ENCODE measurements around the gene AGPAT4. TPM values are rescaled to one million over a fixed set of nuclear protein-coding genes. Genes with fewer than 3 reads are reported as not detected.

Gene AGPAT4
- polyA plus RNA-seq, 6 donors from 2014 or later: 0.04 to 3.2 (median 1.4) TPM

DNA sequence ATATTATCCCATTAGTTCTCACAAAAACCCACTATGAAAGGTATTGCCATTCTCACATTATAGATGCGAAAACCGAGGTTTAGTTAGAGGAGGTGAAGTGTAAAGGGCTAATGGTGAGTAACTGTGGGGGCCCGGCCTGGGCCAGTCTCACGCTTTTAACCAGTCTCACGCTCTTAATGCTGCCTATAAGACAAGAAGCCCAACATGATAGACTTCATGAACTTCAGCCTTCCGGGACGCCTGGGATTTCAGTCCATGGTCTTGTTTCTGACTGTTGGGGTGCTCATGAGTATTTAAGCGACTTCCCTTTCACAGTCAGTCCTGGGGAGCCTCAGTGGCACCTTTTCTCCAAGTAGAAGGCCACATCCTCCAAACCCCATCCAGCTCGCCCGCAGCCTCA lies 31.7 kb downstream of the AGPAT4 start:
- Mint-ChIP-seq H3K27ac (no peak overlapping the region), H3K27me3 (no peaks in the 10 kb centered on the region), H3K4me1 (peaks cover 0 to 5% (median 0%) of the 10 kb centered on the region in 3 donors), H3K36me3 (peaks cover 0 to 6% of the 10 kb centered on the region in 2 donors), H3K9me3 (peaks cover 0 to 4% (median 0%) of the 10 kb centered on the region in 7 donors), H3K4me3 (no peak overlapping the region)
- no peak for DNase-seq
- ATAC-seq (ENCODE audit: low read depth in 2 of 2): no peak

GRCh38 chr6:161239001-161239400 lies 34.9 kb downstream of the AGPAT4 start:
- DNase-seq (no peak), ATAC-seq (ENCODE audit: low read depth in 2 of 2) (no peak)
- Mint-ChIP-seq H3K27me3 (no peaks in the 10 kb centered on the region), H3K4me3 (no peak overlapping the region), H3K9me3 (peaks cover 0 to 4% (median 0%) of the 10 kb centered on the region in 7 donors), H3K27ac (no peak overlapping the region), H3K4me1 (peaks cover 0 to 7% (median 6%) of the 10 kb centered on the region in 3 donors), H3K36me3 (peaks cover 0 to 6% of the 10 kb centered on the region in 2 donors)

DNA sequence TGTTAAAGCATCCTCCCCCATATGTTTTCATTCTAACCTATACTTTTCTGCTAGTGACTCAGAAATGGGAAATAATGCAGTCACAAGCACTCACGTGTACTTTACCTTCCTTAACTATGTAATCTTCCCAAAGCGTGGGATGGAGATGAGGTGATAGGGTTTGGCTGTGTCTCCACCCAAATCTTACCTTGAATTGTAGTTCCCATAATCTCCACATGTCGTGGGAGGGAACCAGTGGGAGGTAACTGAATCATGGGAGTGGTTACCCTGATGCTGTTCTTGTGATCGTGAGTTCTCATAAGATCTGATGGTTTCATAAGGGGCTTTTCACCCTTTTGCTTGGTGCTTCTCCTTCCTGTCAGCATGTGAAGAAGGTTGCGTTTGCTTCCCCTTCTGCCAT lies 35.4 kb downstream of the AGPAT4 start:
- Mint-ChIP-seq H3K27me3 (no peaks in the 10 kb centered on the region), H3K4me3 (no peak overlapping the region), H3K36me3 (peaks cover 0 to 6% of the 10 kb centered on the region in 2 donors), H3K27ac (peak overlapping the region in 1 of 6 donors; percentile 12), H3K9me3 (peaks cover 0 to 4% (median 0%) of the 10 kb centered on the region in 7 donors), H3K4me1 (peaks cover 0 to 7% (median 6%) of the 10 kb centered on the region in 3 donors)
- DNase-seq: no peak
- no peak for ATAC-seq (ENCODE audit: low read depth in 2 of 2)

DNA sequence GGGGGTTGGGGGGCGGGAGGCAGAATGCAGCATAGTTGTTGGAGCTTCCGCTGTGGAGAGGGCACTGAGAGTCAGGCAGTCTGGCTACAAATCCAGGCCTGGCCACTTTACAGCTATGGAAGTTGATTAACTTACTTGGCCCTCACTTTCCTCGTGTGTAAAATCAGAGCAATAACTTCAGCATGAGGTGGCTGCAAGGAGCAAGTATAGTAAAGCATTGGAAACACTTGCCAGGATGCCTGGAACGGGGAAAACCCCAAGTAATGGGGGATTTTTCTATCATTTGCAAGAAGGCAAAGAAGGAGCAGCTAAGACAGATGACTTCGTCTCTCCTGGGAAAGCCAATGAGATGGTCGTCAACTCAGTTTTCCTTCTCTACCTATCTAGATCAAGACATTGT lies 35.8 kb downstream of the AGPAT4 start:
- no peak for DNase-seq
- Mint-ChIP-seq H3K27ac (no peak overlapping the region), H3K9me3 (peaks cover 0 to 5% (median 0%) of the 10 kb centered on the region in 7 donors), H3K27me3 (no peaks in the 10 kb centered on the region), H3K36me3 (peaks cover 0 to 6% of the 10 kb centered on the region in 2 donors), H3K4me3 (no peak overlapping the region), H3K4me1 (peaks cover under 1 to 7% (median 6%) of the 10 kb centered on the region in 3 donors)
- no peak for ATAC-seq (ENCODE audit: low read depth in 2 of 2)

DNA sequence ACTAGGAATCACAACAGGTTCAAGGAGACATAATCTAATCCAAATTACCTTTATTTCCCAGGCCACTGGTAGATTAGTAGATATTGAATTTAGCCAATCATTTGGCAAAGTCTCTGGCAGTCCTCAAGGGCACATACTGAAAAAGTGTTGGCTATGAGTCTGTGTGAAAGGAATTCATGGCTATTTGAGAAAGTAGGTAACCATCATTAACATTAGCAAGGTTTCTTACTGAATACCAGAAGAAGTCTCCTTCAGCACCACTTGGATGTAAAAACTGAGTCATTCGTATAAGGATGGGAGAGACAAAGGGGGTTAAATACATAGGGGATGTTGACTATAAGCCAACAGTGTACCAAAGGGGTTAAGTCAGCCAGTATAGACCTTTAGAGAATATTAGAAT lies 36.7 kb downstream of the AGPAT4 start:
- DNase-seq: no peak
- H3K27ac Mint-ChIP-seq: no peak overlapping the region
- ATAC-seq (ENCODE audit: low read depth in 2 of 2): no peak
- H3K4me3 Mint-ChIP-seq: no peak overlapping the region
- H3K9me3 Mint-ChIP-seq: peaks cover 0 to 11% (median 0%) of the 10 kb centered on the region in 7 donors
- no peaks in the 10 kb centered on the region for H3K27me3 Mint-ChIP-seq
- H3K4me1 Mint-ChIP-seq: peaks cover 4 to 7% (median 6%) of the 10 kb centered on the region in 3 donors
- peaks cover 0 to 13% of the 10 kb centered on the region in 2 donors for H3K36me3 Mint-ChIP-seq

- ATAC-seq (ENCODE audit: low read depth in 2 of 2): no peak
- Mint-ChIP-seq H3K36me3 (peaks cover 7 to 20% of the 10 kb centered on the region in 2 donors), H3K9me3 (peaks cover 0 to 16% (median 0%) of the 10 kb centered on the region in 7 donors), H3K27me3 (no peaks in the 10 kb centered on the region), H3K4me3 (no peak overlapping the region), H3K4me1 (peaks cover 4 to 6% (median 4%) of the 10 kb centered on the region in 3 donors), H3K27ac (peak overlapping the region in 1 of 6 donors; percentile 53)
- no peak for DNase-seq
Measured at GRCh38 chr6:161235776-161236633, 37.9 kb downstream of the AGPAT4 start.

- no peak overlapping the region for H3K27ac Mint-ChIP-seq
- peaks cover 8 to 20% of the 10 kb centered on the region in 2 donors for H3K36me3 Mint-ChIP-seq
- peaks cover 4 to 6% (median 4%) of the 10 kb centered on the region in 3 donors for H3K4me1 Mint-ChIP-seq
- DNase-seq (no peak), ATAC-seq (ENCODE audit: low read depth in 2 of 2) (no peak)
- H3K9me3 Mint-ChIP-seq: peaks cover 0 to 16% (median 0%) of the 10 kb centered on the region in 7 donors
- H3K4me3 Mint-ChIP-seq: peak overlapping the region in 1 of 8 donors; percentile 7
- H3K27me3 Mint-ChIP-seq: no peaks in the 10 kb centered on the region
Measured at GRCh38 chr6:161233986-161234661, 39.7 kb downstream of the AGPAT4 start.

DNA sequence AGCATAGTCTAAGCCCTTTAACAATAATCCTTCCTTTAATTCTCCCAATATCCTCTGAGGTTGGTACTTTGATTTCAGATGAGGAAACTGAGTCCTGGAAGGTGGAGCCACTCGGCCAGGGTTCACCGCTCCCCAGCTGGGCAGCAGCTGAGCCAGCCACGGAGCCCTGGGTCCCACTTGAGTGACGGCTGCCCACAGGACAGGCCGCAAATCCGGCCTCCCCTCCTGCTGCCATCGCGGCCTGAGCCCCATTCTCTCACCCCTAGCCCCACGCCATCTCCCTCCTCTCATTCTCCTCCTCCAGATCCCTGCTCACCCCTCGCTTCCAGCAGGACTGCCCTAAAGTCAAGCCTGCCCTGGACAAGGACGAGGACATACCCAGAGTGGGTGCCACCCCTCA lies 41.4 kb downstream of the AGPAT4 start:
- DNase-seq: no peak
- no peak overlapping the region for H3K4me3 Mint-ChIP-seq
- H3K4me1 Mint-ChIP-seq: peaks cover 2 to 10% (median 8%) of the 10 kb centered on the region in 3 donors
- ATAC-seq (ENCODE audit: low read depth in 2 of 2): no peak
- H3K9me3 Mint-ChIP-seq: peaks cover 0 to 12% (median 0%) of the 10 kb centered on the region in 7 donors
- no peaks in the 10 kb centered on the region for H3K27me3 Mint-ChIP-seq
- peaks cover 10 to 20% of the 10 kb centered on the region in 2 donors for H3K36me3 Mint-ChIP-seq
- H3K27ac Mint-ChIP-seq: peak overlapping the region in 1 of 6 donors; percentile 24

GRCh38 chr6:161232010-161232409 lies 41.9 kb downstream of the AGPAT4 start:
- peaks cover 12 to 20% of the 10 kb centered on the region in 2 donors for H3K36me3 Mint-ChIP-seq
- DNase-seq: no peak

DNA sequence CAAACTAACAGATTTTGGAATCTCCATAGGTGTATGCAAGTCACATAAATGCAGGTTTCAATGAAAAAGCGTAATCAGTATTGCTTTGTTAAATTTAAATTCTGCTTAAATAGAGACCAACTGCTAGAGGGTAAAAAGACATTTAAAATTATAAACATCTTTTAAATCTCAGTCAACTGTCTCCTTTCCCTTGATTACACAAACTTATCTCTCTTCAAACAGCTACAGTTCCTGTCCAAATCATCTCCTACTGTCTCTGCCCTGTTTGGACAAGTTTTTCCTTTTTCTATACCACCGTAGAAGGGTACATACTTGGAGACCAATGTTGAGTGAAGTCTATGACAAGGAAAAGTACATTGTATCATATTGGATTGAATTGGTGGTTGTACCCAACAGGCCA lies 43.5 kb downstream of the AGPAT4 start:
- peaks cover 0 to 12% (median 0%) of the 10 kb centered on the region in 7 donors for H3K9me3 Mint-ChIP-seq
- no peaks in the 10 kb centered on the region for H3K27me3 Mint-ChIP-seq
- DNase-seq (no peak), ATAC-seq (ENCODE audit: low read depth in 2 of 2) (no peak)
- H3K36me3 Mint-ChIP-seq: peaks cover 18 to 28% of the 10 kb centered on the region in 2 donors
- no peak overlapping the region for H3K4me3 Mint-ChIP-seq
- peaks cover 6 to 10% (median 8%) of the 10 kb centered on the region in 3 donors for H3K4me1 Mint-ChIP-seq
- no peak overlapping the region for H3K27ac Mint-ChIP-seq

More at GRCh38 chr6:161232010-161232409, 41.9 kb downstream of the AGPAT4 start:
- no peak for ATAC-seq (ENCODE audit: low read depth in 2 of 2)
- Mint-ChIP-seq H3K9me3 (peaks cover 0 to 12% (median 0%) of the 10 kb centered on the region in 7 donors), H3K4me3 (no peak overlapping the region), H3K27me3 (no peaks in the 10 kb centered on the region), H3K4me1 (peaks cover 2 to 10% (median 8%) of the 10 kb centered on the region in 3 donors), H3K27ac (no peak overlapping the region)

DNA sequence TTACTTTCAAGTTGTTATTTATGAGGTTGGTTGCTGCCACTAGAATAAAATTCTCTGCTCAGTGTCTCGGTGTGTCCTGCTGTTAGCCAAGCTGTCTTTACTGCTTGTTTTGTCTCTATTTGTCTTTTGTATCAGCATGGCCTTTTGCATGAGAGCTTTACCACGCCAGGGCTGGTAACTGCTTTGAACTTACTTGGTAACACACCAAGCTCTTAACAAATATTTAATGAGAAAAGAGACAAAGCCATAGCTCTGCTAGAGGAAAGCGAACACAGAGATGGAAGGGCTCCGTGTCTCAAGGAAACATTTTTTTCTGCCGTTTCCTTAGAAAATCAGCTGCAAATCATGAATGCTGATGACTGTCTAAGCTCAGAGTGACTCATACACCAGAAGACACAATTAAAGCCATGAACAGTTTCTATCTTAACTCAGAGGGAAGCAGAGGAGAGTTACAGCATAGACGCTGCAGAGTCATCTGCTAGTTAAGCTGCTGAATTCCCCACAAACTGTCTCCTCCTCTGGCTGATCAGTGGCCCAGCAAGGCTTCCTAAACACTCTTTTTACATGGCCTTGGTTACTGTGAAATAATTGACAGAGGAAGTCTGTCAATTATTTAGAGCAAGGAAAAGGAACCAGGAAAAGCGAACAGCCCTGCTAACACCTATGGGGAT lies 44.8 kb downstream of the AGPAT4 start:
- H3K4me1 Mint-ChIP-seq: peaks cover 4 to 10% (median 8%) of the 10 kb centered on the region in 3 donors
- peaks cover 0 to 17% (median 3%) of the 10 kb centered on the region in 7 donors for H3K9me3 Mint-ChIP-seq
- H3K27me3 Mint-ChIP-seq: no peaks in the 10 kb centered on the region
- H3K4me3 Mint-ChIP-seq: no peak overlapping the region
- H3K36me3 Mint-ChIP-seq: peaks cover 26 to 37% of the 10 kb centered on the region in 2 donors
- H3K27ac Mint-ChIP-seq: no peak overlapping the region
- ATAC-seq (ENCODE audit: low read depth in 2 of 2) (no peak), DNase-seq (no peak)

GRCh38 chr6:161228096-161228495 lies 45.8 kb downstream of the AGPAT4 start:
- no peak for DNase-seq
- H3K27ac Mint-ChIP-seq: no peak overlapping the region
- H3K36me3 Mint-ChIP-seq: peaks cover 26 to 37% of the 10 kb centered on the region in 2 donors
- no peak for ATAC-seq (ENCODE audit: low read depth in 2 of 2)
- H3K4me1 Mint-ChIP-seq: peaks cover 4 to 10% (median 7%) of the 10 kb centered on the region in 3 donors
- H3K4me3 Mint-ChIP-seq: no peak overlapping the region
- H3K27me3 Mint-ChIP-seq: no peaks in the 10 kb centered on the region
- peaks cover 0 to 16% (median 2%) of the 10 kb centered on the region in 7 donors for H3K9me3 Mint-ChIP-seq

Data from naive B cell (primary cell).